ENCODE results near the gene CDH7.

Gene CDH7

GRCh38 chr18:65769652-65770051, 18.8 kb downstream of the CDH7 start:
- DNase-seq, result no peak

GRCh38 chr18:65786474-65786873, 35.7 kb downstream of the CDH7 start:
- DNase-seq, result no peak

DNA sequence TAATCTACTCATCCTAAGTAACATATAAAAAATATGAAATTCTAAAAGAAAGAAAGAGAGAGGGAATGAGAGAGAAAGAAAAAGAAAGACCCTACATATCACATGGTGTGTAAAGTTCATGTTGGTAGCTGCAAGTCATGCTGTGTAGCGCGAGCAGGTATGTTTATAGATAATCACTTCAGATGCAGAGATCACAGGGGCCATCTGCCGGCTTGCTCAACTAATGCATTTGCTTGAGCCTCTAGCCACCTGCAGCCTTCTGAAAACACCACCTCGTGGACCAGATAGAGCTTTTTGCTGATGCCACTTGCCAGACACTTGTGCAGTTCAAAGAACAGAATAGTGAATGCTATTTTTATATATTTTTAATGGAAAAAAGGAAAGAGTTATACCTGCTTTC, 37.6 kb downstream of the CDH7 start:
- no peak for DNase-seq

- no peak for DNase-seq
Observed at GRCh38 chr18:65790604-65791003, 39.8 kb downstream of the CDH7 start.

DNA sequence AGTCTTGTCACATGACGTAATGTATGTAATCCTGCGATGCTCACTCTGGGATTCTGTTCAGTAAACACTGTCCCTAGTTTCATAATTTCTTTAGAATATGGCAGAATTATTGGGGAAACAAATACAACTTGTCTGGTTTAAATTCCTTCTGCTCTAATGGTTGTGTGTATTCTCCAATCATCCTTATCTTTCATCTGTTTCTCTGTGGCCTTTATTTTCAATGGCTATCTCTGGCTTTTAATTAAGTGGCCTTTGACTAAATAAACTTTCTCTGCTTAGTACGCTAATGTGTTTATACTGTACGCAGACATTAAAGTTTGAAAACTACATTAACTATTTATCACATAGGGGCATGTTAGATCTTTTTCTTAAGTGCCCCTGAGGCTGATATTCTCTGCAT, 40.9 kb downstream of the CDH7 start:
- DNase-seq, result no peak

DNA sequence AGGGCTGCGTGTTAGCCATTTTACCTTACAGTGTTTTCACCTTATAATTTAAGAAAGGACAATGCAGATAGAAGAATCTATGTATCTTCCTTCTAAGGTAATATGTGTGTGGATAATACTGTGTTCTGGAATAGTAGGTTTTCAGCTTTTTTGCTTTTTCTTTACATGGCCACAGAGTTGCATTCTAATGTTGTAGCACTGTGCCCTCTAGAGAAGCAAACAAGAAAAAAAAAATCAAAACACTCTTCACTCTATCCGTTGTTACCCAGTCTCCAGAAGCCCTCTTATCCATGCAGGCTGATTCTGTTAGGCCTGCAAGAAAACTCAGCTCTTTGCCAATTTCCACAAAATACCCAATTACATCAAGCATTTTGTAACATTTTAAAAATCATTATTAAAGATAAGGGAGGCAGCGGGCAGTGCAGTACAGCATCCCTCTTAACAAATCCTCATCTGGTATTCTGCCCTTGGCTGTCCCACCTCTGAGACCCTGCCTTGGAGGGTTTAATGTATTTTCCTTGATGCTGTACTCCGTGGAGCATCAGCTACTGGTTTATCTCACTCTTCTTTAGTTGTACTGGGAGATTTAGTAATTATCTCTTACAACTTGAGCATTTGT, 41.8 kb downstream of the CDH7 start:
- DNase-seq, result no peak

- no peak for DNase-seq
Observed at GRCh38 chr18:65808759-65809158, 57.9 kb downstream of the CDH7 start.

DNA sequence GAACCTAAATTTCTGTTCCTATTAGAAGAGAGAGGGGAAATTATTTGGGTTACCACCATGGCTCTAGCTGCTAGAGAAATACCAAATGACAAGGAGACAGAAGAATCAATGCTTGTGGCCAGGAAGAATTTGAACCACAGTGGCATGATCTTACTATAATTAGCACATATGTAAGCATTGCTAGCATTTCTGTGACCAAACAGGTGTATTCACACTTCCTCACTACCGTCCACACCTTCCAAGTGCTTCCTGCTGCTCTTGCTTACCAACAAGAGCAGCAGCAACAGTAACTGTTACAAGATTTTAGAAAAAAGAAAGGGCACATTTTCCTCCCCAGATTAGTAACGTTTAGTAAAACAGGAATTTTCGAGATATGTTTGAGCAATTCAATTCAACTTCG, 60.5 kb downstream of the CDH7 start:
- no peak for DNase-seq

DNA sequence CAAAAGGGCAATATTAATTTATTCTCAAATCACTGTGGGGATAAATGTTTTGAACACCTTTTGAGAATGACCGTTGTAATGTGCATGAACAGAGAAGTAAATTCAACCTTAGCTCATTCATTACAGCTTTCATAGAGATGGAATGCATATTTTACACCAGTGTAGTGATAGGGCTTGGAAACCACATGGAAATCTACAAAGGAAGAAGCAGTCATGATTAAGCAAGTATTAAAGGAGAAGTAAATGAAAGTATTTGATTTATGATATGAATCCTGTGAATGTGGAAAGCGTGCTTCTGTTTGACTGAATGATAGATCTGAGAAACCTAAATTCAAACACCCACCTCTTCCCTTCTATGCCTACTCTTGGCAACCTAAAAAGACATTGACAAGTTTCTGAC, 64.7 kb downstream of the CDH7 start:
- no peak for DNase-seq

- no peak for DNase-seq
Observed at GRCh38 chr18:65817178-65817577, 66.4 kb downstream of the CDH7 start.

- no peak for DNase-seq
Observed at GRCh38 chr18:65821911-65822310, 71.1 kb downstream of the CDH7 start.

DNA sequence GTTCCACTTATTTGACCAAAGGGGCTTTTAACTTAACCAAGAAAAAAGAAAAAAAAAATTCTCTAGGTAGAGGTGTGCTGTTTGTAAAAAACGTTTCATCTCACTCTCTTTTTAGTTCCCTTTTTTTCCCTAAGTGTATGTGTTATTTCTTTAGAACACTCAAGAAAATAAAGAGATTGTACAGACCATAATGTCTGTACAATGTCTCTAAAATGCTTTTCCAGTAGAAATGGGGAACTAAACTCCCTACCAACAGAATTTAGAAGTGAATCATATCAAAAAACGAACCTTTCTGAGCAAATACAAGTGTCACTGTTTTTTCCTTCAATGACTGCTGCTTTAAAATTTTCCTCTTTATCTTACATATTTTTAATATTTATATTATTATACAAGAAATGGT, 72.0 kb downstream of the CDH7 start:
- DNase-seq, result no peak

- DNase-seq, result no peak
Observed at GRCh38 chr18:65827444-65827843, 76.6 kb downstream of the CDH7 start.

- no peak for DNase-seq
Observed at GRCh38 chr18:65835881-65836280, 85.1 kb downstream of the CDH7 start.

- no peak for DNase-seq
Observed at GRCh38 chr18:65846107-65846506, 95.3 kb downstream of the CDH7 start.

DNA sequence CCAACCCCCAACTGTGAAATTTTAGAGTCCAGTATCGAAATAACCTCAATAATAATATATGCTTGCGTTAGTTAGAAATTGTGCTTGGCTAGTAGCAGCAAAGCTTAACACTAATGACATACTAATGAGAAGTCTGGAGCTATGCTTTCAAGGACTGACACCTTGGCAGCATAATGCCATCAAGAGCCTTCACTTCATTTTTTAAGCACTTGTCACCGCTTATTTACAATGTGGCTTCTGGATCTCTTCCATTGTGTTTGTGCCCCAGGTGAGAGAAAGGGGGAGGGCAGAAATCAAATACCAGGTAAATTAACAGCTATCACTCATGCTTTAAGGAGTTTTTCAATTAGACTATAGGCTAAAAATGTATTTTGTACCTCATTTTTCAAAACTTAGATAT, 101.5 kb downstream of the CDH7 start:
- no peak for DNase-seq

DNA sequence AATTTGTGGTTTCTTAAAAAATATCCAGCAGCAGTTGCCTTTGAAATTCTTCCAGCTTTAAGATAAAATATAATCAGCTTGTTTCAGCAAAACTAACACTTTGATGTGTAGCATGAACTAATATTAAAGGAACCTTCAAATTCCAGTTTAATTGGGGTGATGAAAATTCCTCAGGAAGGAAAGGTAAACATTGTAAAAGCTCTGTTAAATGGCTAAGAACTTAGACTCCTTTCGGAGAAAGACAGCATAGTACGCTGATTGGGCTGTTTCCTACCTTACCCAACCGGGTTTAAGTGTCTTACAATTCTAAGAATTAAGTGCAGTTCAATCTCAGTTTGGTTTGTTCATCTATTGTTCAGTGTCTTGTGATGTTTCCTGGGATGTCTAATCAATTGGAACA, 108.3 kb downstream of the CDH7 start:
- no peak for DNase-seq

GRCh38 chr18:65869527-65869926, 118.7 kb downstream of the CDH7 start:
- DNase-seq, result no peak

GRCh38 chr18:65876310-65876709, 125.5 kb downstream of the CDH7 start:
- no peak for DNase-seq

GRCh38 chr18:65897292-65897691, 146.5 kb downstream of the CDH7 start:
- DNase-seq, result no peak

DNA sequence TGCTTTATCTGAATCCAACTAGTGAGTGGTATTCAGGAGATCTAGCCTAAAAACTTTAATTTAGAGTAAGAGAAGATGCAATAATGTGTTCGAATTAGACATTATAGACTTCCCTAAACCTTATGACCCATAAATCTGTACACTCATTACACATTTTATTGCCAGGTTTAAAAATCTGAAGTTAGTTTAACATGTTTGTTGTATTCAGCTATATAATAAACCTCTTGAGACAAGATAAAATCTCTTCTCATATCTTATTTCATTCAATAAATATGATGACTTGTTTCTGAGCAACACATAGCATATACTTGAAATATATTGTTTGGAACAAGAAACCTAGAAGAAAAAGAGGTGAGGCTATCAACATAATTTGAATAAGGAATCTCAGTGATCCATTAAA, 150.7 kb downstream of the CDH7 start:
- DNase-seq, result no peak

DNA sequence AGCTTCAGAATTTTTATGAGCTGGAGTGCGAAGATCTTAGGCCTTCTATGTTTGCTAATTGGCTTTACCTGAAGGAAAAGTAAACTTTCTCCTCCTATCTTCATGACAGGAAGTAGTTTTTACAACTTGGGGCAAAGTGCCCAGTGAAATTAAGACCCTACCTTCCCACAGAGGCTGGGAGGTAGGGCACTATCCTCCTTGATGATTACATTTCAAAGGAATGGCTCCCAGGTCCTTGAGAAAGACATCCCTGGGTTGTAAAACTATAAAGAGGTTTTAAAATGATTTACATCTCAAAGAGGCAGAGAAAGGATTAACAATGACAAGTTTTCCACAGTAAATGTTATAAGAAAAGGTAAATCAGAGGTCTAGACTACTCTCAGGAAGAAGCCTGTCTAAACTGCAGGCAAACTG, 155.8 kb downstream of the CDH7 start:
- no peak for DNase-seq

DNA sequence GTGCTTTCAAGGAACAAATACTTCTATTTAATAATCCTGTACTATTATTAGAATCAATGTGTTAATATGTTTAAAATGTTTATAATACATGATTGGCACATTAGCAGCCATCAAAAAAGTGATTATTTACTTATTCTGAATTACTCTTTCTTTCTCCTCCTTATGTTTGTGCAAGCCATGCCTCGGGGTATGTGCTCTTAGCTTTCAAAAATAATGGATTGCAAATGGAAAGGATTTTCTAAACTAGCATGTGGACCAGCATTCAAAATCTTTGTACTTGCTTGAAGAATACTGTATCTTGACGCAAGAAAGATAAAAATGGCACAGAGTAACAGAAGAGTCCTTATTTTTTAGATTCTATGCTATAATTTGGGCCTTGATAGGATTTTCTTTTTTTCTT, 156.5 kb downstream of the CDH7 start:
- DNase-seq, result no peak

DNA sequence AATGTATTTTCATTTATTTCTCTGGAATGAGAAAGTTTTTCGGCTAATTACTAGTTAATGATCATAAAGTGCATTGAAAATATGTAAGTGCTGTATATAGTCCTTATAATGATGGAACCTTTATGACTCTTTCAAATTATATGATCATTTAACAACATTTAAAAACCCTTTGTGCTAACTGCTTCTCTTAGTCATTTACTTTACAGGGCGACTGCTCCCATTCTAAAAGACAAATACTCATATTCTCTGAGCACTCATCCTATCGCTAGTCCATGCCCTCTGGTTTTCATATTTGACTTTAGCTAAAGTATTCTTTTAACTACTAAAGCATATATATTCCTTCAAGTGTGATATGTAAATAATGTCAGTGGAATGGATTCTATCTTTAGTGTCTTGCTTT, 168.2 kb downstream of the CDH7 start:
- DNase-seq, result no peak

DNA sequence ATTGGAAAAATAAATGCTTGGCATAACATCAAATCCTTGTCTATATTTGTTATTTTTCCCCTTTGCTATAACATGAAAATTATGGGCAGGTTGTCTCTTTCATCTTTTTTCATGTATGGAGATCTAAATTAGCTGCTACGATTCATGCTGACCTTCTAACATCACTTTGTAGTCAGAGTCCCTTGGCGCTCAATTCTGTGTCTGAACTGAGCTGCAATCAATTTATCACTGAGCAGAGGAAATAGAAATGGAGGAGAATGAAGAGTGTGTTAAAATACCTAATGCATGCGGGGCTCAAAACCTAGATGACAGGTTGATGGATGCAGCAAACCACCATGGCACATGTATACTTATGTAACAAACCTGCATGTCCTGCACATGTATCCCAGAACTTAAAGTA, 168.9 kb downstream of the CDH7 start:
- no peak for DNase-seq

DNA sequence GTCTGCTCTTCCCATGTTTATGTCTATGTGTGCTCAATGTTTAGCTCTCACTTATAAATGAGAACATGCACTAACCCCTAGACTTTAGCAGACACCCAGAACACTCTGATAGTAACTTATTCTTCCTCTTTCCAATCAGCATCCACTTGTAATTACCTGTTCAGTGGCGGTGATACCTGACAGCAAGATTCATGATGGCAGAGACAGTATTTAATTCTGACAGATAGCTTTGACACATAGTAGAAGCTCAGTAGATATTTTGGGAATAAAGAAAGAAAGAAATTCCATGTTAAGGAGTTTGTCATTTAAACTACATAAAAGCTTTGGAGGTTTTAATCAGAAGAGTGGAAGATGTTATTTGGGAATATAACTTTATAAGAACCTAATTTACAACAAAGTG, 171.3 kb downstream of the CDH7 start:
- DNase-seq, result no peak
